ENCODE results near the gene GINS2. TPM values are rescaled to one million over a fixed set of nuclear protein-coding genes. Genes with fewer than 3 reads are reported as not detected.

Gene GINS2
- total RNA-seq, 1 experiment from 2014 or later: 20.2 TPM

DNA sequence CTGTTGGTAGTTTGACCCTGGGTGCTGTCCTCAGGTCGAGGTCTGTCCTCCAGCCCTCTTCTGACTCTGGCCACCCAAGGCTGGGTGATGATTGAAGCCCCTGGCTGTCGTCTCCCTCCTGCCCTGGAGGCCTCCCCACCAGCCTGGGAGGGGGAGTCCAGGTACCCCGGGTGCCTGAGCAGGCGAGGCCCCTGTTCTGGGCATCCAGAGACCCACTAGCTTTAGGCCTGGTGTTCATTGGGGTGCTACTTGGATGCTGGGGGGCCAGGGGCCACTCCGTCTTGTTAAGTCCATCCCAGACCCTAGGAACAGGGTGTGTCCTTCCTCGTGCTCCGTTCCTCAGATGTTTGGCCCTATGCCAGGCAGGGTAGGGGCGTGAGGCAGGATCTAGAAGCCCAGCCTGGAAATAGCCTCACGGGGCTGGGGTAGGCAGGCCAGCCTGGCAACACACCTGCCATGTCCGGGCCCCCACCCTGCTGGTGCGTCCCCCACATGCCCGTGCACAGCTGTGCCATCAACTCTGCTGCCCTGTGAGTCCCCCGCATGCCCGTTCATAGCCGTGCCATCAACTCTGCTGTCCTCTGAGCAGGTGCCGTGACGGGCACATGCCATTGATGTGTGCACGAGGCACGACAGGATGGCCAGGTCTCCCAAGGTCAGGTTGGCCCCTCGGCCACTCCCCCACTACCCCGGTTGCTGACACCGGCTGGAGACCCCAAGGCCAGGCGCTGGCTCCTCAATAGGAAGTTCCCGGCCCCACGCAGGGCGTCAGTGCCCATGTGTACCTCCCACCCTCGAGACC lies 36.9 kb downstream of the GINS2 start:
- no peak for DNase-seq
- H3K27ac ChIP-seq: no peak overlapping the region
- peaks cover 5% of the 10 kb centered on the region; the same call in 1 of the 2 replicates for H3K36me3 ChIP-seq (ENCODE audit: low read depth)
- no TSS peak for BruUV-seq (replicated peaks)
- TF ChIP-seq, protein P1, sequence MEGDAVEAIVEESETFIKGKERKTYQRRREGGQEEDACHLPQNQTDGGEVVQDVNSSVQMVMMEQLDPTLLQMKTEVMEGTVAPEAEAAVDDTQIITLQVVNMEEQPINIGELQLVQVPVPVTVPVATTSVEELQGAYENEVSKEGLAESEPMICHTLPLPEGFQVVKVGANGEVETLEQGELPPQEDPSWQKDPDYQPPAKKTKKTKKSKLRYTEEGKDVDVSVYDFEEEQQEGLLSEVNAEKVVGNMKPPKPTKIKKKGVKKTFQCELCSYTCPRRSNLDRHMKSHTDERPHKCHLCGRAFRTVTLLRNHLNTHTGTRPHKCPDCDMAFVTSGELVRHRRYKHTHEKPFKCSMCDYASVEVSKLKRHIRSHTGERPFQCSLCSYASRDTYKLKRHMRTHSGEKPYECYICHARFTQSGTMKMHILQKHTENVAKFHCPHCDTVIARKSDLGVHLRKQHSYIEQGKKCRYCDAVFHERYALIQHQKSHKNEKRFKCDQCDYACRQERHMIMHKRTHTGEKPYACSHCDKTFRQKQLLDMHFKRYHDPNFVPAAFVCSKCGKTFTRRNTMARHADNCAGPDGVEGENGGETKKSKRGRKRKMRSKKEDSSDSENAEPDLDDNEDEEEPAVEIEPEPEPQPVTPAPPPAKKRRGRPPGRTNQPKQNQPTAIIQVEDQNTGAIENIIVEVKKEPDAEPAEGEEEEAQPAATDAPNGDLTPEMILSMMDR (conservative IDR thresholded peaks at IDR 0.05): no peak
- no peak for TF ChIP-seq EZH2 (IDR thresholded peaks at IDR 0.05; ENCODE audit: low read depth)
- no peaks in the 10 kb centered on the region for H3K9me3 ChIP-seq (ENCODE audit: insufficient read depth, low read depth)
- H3K4me3 ChIP-seq: no peak overlapping the region
- H2AFZ ChIP-seq: no peak overlapping the region
- intact Hi-C loops (cut with micrococcal nuclease; ENCODE audit: unreplicated experiment): no loop called here
- no peak overlapping the region for H3K4me2 ChIP-seq
- peaks cover 24% of the 10 kb centered on the region for H3K79me2 ChIP-seq (ENCODE audit: low read depth)
- ChIA-PET POLR2A (ENCODE audit: unreplicated experiment) (no interaction called here), CTCF (no interaction called here)
- peaks cover 86% of the 10 kb centered on the region for H4K20me1 ChIP-seq (ENCODE audit: insufficient read depth)
- H3K4me1 ChIP-seq (replicated peaks; ENCODE audit: insufficient read depth): no peaks in the 10 kb centered on the region
- peaks cover 24% of the 10 kb centered on the region; the same call in 1 of the 2 replicates for H3F3A ChIP-seq (ENCODE audit: insufficient read depth, low read depth)
- no peaks in the 10 kb centered on the region for H3K27me3 ChIP-seq (ENCODE audit: insufficient read depth, low read depth)
- no peaks in the 10 kb centered on the region for H3K9me2 ChIP-seq (ENCODE audit: insufficient read depth)

DNA sequence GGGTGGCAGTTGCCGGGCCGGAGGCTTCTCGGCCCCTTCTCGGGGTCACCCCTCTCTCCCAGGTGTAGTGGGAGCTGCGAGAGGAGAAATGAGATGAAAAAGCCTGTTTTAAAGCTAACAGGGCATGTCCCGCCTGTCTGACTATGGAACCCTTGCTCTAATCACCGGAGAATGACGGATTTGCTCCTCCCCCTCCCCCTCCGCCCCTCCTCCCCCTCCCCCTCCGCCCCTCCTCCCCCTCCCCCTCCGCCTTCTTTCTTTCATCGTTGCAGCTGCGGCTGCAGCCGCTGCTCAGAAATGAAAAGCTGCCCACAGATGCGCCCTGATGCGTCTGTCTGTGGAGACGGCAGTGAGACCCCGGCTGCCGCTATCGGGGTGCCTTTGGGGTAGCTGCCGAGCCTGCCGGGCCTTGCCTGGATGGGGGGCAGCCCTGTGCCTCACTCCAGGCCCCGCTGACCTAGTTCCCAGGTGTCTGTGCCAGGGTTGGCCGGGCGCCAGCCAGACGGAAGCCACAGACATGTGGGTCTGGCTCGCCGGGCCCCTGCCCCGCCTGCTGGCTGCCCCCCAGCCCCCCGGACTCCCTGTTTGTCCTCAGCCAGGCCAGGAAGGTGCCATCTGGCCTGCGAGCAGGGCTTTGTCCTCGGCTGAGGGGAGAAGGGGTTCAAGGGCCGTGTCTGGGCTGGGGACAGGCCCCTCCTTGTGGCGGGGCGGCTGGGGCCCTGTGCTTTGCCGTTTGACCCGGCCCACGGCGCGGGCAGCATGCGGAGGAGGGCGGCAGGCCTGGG lies 37.7 kb downstream of the GINS2 start:
- Histone ChIP-seq H3K4me3 (no peak overlapping the region), H3K9me3 (ENCODE audit: insufficient read depth, low read depth) (no peaks in the 10 kb centered on the region), H2AFZ (no peak overlapping the region), H3F3A (ENCODE audit: insufficient read depth, low read depth) (peaks cover 24% of the 10 kb centered on the region; the same call in 1 of the 2 replicates), H4K20me1 (ENCODE audit: insufficient read depth) (peaks cover 91% of the 10 kb centered on the region), H3K79me2 (ENCODE audit: low read depth) (peaks cover 32% of the 10 kb centered on the region), H3K4me1 (replicated peaks; ENCODE audit: insufficient read depth) (peaks cover 5% of the 10 kb centered on the region), H3K27me3 (ENCODE audit: insufficient read depth, low read depth) (no peaks in the 10 kb centered on the region), H3K27ac (no peak overlapping the region), H3K36me3 (ENCODE audit: low read depth) (peaks cover 3% of the 10 kb centered on the region; the same call in 1 of the 2 replicates), H3K4me2 (no peak overlapping the region), H3K9me2 (ENCODE audit: insufficient read depth) (no peaks in the 10 kb centered on the region)
- no peak for DNase-seq
- ChIA-PET CTCF (no interaction called here), POLR2A (ENCODE audit: unreplicated experiment) (no interaction called here)
- no TSS peak for BruUV-seq (replicated peaks)
- intact Hi-C loops (cut with micrococcal nuclease; ENCODE audit: unreplicated experiment): no loop called here
- no peak for TF ChIP-seq EZH2 (IDR thresholded peaks at IDR 0.05; ENCODE audit: low read depth)
- TF ChIP-seq, protein P1 (conservative IDR thresholded peaks at IDR 0.05): no peak

DNA sequence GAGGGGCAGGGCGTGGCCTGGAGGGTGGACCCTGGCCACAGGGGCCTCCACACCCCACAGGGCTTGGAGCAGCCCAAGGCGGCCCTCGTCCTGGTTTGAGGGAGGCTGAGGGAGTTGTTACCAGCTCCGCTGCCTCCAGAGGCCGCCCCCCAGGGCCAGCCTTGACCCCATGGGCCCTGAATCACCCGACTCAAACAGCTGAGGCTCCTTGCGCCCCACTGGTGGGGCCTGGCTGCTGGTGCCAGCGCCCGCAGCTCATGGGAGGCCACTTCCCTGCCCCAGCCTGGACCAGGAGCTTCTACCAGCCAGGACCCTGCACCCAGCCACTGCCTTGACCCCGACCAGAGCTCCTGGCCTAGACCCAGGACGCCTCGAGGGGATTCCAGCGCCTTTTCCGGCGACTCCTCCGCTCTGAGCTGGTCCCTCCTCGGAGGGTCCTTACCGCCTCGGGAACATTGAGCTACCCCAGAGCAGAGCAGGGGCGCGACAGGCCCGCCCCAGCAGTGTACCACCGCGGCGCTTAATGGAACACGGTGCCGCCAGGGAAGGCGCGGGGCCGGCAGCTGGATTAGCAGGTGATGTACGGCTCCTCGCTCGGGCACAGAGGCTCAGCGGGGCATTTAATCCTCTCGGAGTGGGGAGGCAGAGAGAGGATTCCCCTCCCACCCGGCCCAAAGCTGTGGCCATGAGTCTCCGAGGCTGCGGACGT lies 38.5 kb downstream of the GINS2 start:
- intact Hi-C loops (cut with micrococcal nuclease; ENCODE audit: unreplicated experiment): no loop called here
- H3K79me2 ChIP-seq (ENCODE audit: low read depth): peaks cover 37% of the 10 kb centered on the region
- H3K27ac ChIP-seq: no peak overlapping the region
- no peak overlapping the region for H3K4me2 ChIP-seq
- H3F3A ChIP-seq (ENCODE audit: insufficient read depth, low read depth): peaks cover 18% of the 10 kb centered on the region; the same call in 1 of the 2 replicates
- no peaks in the 10 kb centered on the region for H3K27me3 ChIP-seq (ENCODE audit: insufficient read depth, low read depth)
- ChIA-PET POLR2A (ENCODE audit: unreplicated experiment) (interaction anchor here (0.6 kb wide), 1 partner anchor 1147 kb away, joined by 5 read pairs; no protein-coding TSS in a partner anchor), CTCF (no interaction called here)
- DNase-seq: no peak
- peaks cover 12% of the 10 kb centered on the region for H3K4me1 ChIP-seq (replicated peaks; ENCODE audit: insufficient read depth)
- H3K4me3 ChIP-seq: no peak overlapping the region
- no TSS peak for BruUV-seq (replicated peaks)
- peaks cover 91% of the 10 kb centered on the region for H4K20me1 ChIP-seq (ENCODE audit: insufficient read depth)
- no peaks in the 10 kb centered on the region for H3K9me3 ChIP-seq (ENCODE audit: insufficient read depth, low read depth)
- H3K36me3 ChIP-seq (ENCODE audit: low read depth): no peaks in the 10 kb centered on the region
- TF ChIP-seq, protein P1 (conservative IDR thresholded peaks at IDR 0.05): no peak
- TF ChIP-seq EZH2 (IDR thresholded peaks at IDR 0.05; ENCODE audit: low read depth): no peak
- no peaks in the 10 kb centered on the region for H3K9me2 ChIP-seq (ENCODE audit: insufficient read depth)
- no peak overlapping the region for H2AFZ ChIP-seq
